ENCODE measurements around the gene TP53I3.
A peak's percentile ranks its signal among the peaks of the same experiment; 100 is the strongest.
"Not testable (repeated sequence)": the region's sequence is repeated elsewhere in the genome, so short reads cannot be mapped to it uniquely, and the experiment has no call there.

TP53I3 gene

DNA sequence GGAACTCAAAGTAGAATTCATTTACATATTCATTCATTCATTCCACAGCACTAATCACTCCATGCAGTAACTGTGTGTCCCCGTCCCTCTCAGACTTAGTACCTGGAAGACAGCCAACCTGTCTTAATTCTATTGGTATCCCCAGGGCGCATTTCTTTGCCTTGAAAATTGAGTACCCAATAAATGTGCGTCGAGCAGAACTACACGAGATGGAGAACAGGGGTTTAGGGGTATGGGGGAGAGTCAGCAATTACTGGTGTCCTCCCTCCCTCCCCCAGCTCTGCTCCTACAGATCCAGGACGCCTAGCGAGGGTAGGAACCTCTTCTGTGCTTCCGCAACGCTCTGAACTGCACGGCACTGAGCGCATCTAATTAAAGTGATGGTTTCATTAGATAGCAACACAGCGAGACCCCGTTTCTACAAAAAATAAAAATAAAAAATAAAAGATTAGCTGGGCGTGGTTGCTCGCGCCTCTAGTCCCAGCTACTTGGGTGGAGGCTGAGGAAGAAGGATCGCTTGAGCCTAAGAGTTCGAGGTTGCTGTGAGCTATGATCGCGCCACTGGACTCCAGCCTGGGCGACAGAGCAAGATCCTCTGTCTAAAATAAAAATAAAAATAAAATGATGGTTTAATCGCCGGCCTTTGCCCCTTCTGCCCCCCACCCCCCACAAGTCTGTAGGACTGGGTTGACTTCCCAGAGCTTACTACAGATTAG, 35.7 kb downstream of the TP53I3 start:
- no peak for TF ChIP-seq MYC (IDR thresholded peaks at IDR 0.05; ENCODE audit: low read depth, low read length)
- TF ChIP-seq POLR2A (IDR thresholded peaks at IDR 0.05; ENCODE audit: extremely low read depth, insufficient read length): no peak
- TF ChIP-seq, protein P1, sequence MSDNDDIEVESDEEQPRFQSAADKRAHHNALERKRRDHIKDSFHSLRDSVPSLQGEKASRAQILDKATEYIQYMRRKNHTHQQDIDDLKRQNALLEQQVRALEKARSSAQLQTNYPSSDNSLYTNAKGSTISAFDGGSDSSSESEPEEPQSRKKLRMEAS (IDR thresholded peaks at IDR 0.05; ENCODE audit: low read depth, low read length): no peak
- TF ChIP-seq, protein P2, sequence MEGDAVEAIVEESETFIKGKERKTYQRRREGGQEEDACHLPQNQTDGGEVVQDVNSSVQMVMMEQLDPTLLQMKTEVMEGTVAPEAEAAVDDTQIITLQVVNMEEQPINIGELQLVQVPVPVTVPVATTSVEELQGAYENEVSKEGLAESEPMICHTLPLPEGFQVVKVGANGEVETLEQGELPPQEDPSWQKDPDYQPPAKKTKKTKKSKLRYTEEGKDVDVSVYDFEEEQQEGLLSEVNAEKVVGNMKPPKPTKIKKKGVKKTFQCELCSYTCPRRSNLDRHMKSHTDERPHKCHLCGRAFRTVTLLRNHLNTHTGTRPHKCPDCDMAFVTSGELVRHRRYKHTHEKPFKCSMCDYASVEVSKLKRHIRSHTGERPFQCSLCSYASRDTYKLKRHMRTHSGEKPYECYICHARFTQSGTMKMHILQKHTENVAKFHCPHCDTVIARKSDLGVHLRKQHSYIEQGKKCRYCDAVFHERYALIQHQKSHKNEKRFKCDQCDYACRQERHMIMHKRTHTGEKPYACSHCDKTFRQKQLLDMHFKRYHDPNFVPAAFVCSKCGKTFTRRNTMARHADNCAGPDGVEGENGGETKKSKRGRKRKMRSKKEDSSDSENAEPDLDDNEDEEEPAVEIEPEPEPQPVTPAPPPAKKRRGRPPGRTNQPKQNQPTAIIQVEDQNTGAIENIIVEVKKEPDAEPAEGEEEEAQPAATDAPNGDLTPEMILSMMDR (IDR thresholded peaks at IDR 0.05; ENCODE audit: low read depth, low read length): no peak
- DNase-seq (ENCODE audit: low read depth): peak; percentile 28
- H3K4me3 ChIP-seq (ENCODE audit: low read depth, low read length): peak overlapping the region; percentile 17

DNA sequence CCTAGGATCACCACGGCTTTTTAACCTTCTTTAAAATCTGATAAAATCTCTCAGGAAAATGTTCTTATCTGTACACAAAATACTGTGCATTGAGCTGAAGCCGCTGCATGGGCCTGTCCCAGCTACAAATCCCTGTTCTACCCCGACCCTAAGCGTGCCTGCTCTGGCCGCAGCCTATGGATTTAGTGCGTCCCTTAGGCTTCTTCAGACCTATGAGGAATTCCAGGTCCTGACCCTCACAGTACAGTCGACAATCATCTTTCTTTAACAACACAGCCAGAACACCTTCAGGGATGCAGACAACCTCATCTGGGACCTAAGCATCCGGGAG, 37.0 kb downstream of the TP53I3 start:
- H3K4me3 ChIP-seq (ENCODE audit: low read depth, low read length): no peak overlapping the region
- no peak for DNase-seq (ENCODE audit: low read depth)
- no peak for TF ChIP-seq MYC (IDR thresholded peaks at IDR 0.05; ENCODE audit: low read depth, low read length)
- TF ChIP-seq POLR2A (IDR thresholded peaks at IDR 0.05; ENCODE audit: extremely low read depth, insufficient read length): no peak
- TF ChIP-seq, protein P2 (IDR thresholded peaks at IDR 0.05; ENCODE audit: low read depth, low read length): no peak
- TF ChIP-seq, protein P1 (IDR thresholded peaks at IDR 0.05; ENCODE audit: low read depth, low read length): no peak

DNA sequence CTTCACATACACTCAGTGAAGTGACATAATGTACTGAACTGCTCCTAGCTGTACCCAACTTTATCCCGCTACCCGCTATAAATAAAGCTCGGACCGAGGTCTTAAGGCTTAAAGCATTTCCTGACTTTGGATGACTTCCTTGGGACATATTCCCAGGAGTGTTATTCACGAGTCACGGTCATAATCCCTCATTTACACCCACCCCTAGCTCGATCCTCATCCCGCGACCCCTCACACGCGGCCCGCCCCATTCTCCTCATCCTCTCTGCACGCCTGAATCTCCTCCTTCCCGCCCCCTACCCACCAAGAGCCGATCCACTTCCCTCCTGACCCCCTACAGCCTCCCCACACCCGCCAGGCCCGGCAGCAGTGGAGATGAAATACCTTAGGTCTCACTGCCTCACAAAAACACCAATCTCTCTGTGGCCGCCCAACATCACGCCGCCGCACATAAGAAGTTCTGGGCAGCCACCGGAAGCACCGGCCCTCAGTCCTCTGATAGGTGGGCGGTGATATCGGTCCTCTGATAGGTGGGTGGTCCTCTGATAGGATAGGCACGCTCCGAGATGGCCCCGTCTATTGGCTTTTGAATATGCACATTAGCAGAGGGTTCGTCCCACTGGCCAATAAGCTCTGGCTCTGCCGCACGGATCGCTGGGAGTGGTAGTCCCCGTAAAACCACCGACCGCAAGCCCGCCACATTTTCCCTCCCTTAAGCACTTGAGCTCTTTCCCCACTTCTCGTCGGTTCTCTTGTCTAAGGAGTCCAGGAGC, 37.5 kb downstream of the TP53I3 start, which contains the start of gene WDCP:
Gene WDCP (minus strand): TSS at position 462 of the 773 bp plus-strand sequence. CDS start 7,897 bp downstream, outside the sequence.
- TF ChIP-seq, protein P1 (IDR thresholded peaks at IDR 0.05; ENCODE audit: low read depth, low read length): peak; percentile 42
- peak; percentile 70 for TF ChIP-seq POLR2A (IDR thresholded peaks at IDR 0.05; ENCODE audit: extremely low read depth, insufficient read length)
- TF ChIP-seq, protein P2 (IDR thresholded peaks at IDR 0.05; ENCODE audit: low read depth, low read length): no peak
- peak; percentile 64 for TF ChIP-seq MYC (IDR thresholded peaks at IDR 0.05; ENCODE audit: low read depth, low read length)
- H3K4me3 ChIP-seq (ENCODE audit: low read depth, low read length): peak within 1 kb of the TSS; percentile 77
- DNase-seq (ENCODE audit: low read depth): peak; percentile 100

DNA sequence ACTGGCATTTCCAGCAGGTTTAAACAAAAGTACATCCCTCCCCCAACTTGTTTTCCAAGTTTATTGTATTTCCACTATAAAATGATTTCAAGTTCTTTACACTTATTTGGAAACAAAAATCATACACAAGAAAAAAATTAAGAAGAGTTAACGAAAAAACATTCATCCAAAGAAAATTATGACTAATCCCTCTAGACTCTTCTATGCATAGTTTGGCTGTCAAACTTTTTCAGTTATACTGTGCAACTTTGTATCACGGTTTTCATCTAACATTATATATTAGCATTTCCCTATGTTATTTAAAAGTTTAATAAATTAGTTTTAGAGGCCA, 38.1 kb downstream of the TP53I3 start:
- TF ChIP-seq, protein P1 (IDR thresholded peaks at IDR 0.05; ENCODE audit: low read depth, low read length): no peak
- no peak for TF ChIP-seq MYC (IDR thresholded peaks at IDR 0.05; ENCODE audit: low read depth, low read length)
- TF ChIP-seq POLR2A (IDR thresholded peaks at IDR 0.05; ENCODE audit: extremely low read depth, insufficient read length): no peak
- TF ChIP-seq, protein P2 (IDR thresholded peaks at IDR 0.05; ENCODE audit: low read depth, low read length): no peak
- no peak for DNase-seq (ENCODE audit: low read depth)
- H3K4me3 ChIP-seq (ENCODE audit: low read depth, low read length): peak overlapping the region; percentile 77

DNA sequence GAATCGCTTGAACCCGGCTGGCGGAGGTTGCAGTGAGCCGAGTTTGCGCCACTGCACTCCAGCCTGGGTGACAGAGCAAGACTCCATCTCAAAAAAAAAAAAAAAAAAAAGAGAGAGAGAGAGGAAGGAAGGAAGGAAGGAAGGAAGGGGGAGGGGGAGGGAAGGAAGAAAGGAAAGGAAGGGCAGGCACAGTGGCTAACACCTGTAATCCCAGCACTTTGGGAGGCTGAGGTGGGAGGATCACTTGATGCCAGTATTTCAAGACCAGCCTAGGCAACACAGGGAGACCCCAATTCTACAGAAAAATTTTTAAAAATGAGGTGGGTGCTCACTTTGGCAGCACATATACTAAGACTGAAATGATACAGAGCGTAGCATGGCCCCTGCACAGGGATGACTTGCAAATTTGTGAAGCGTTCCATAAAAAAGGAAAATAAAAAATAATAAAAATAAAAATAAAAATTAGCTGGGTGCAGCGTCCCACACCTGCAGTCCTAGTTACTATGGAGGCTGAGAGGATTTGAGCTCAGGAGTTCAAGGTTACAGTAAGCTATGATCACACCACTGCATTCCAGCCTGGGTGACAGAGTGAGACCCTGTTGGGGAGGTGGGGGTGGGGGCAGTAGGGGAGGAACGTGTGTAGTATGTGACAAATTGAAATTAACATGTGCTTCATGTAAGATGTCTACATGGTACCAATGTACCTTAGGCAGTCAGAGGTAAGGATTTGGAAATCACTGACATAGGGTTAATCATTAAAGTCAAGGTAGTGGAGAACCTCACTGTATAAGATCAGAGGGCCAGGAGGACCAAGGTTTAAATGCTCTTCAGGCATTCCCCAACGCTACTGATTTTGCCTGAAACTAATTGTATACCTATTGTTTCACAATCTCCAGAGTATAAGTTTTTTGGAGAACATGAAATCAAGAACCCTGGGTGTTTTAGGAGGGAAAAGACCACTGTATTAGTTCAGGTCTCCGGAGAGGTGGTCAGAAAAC, 38.8 kb downstream of the TP53I3 start:
- no peak for DNase-seq (ENCODE audit: low read depth)
- peak overlapping the region; percentile 77 for H3K4me3 ChIP-seq (ENCODE audit: low read depth, low read length)
- TF ChIP-seq MYC (IDR thresholded peaks at IDR 0.05; ENCODE audit: low read depth, low read length) (no peak), POLR2A (IDR thresholded peaks at IDR 0.05; ENCODE audit: extremely low read depth, insufficient read length) (no peak)
- TF ChIP-seq, protein P2 (IDR thresholded peaks at IDR 0.05; ENCODE audit: low read depth, low read length): no peak
- TF ChIP-seq, protein P1 (IDR thresholded peaks at IDR 0.05; ENCODE audit: low read depth, low read length): no peak

DNA sequence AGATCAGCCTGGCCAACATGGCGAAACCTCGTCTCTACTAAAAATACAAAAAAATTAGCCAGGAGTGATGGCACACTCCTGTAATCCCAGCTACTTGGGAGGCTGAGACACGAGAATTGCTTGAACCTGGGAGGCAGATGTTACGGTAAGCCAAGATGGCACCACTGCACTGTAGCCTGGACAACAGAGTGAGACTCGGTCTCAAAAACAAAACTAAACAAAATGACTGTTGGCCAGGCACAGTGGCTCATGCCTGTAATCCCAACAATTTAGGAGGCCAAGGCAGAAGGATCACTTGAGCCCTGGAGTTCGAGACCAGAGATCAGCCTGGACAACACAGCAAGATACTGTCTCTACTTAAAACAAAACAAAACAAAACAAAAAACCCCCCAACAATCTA, 41.5 kb downstream of the TP53I3 start:
- H3K4me3 ChIP-seq (ENCODE audit: low read depth, low read length): not testable (repeated sequence)

More for the DNA sequence above, 41.5 kb downstream of the TP53I3 start:
- DNase-seq (ENCODE audit: low read depth): not testable (repeated sequence)

Data from NB4 (cell line).